CD4-positive, alpha-beta T cell treated with Interleukin-6 at 100 ng/mL for 8 hours (primary cell): Measurements from ENCODE around the gene GPC6.
"Not testable (repeated sequence)": the region's sequence is repeated elsewhere in the genome, so short reads cannot be mapped to it uniquely, and the experiment has no call there.

Experiments
- DNase-seq: peaks from one replicate; pipeline ENCODE4 v3.0.0-alpha.2; 2020; ENCODE audit warnings: mixed read lengths, low spot score

GPC6 gene

GRCh38 chr13:94209913-94210312, 983.3 kb downstream of the GPC6 start:
- DNase-seq = not testable (repeated sequence)

- no peak for DNase-seq
These were observed 984.2 kb downstream of the GPC6 start for GRCh38 chr13:94210816-94211215.

GRCh38 chr13:94212196-94212595, 985.6 kb downstream of the GPC6 start:
- no peak for DNase-seq

DNA sequence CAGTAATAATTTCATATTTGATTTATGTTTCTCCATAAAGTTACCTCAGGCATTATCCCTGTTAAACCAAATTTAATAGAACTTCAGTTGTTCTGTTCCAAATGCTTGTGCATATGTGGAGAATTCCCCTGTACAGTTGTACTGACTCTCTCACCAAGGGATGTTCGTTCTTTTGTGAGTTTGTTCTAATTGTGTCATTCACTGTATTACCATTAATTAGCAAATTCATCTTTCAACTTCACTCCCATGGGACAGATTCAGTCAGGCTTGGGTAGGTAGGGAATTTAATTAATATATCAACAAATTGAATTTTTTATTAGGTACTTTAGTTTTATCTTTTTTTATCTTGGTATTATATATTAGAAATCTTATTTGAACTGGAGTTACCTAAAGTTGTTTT, 987.5 kb downstream of the GPC6 start:
- no peak for DNase-seq

DNA sequence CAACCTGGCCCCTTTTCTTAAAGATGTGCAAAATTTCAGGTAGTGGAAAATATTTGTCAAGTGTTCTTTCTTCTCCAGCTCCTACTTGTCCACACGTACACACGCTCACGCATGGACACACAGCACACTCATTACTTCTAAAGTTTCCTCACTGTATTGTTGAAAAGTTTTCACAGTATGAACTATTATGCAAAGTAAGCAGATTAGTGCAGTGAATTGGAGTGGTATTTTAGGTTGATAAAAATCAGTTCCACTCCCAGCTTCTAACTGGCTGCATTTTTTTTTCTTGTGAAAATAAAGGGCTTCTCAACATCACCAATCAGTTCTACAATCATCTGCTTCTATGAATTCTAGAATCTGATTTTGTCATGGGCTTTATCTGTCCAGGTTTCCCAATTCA, 988.4 kb downstream of the GPC6 start:
- DNase-seq = no peak

DNA sequence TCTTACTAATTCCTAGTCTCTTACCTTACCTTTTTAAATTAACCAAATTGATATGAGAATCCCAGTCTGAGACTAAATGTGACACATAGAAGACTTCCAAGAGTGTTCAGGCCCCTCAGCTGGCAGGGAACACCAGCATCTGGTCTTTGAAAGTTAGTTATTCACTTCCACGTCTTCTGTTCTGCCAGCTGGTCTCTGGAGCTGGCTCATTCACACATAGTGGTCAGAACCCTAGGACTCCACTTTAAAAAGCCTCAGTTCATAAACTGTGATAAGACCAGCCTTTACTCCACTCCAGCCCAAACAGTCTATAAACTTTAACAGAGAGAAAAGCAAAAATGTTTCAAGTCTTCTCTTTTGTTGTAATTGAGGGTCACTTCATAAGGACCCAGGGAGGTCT, 989.9 kb downstream of the GPC6 start:
- no peak for DNase-seq

- no peak for DNase-seq
These were observed 990.8 kb downstream of the GPC6 start for GRCh38 chr13:94217370-94217769.

- no peak for DNase-seq
These were observed 991.9 kb downstream of the GPC6 start for GRCh38 chr13:94218537-94218936.

- DNase-seq = no peak
These were observed 992.3 kb downstream of the GPC6 start for GRCh38 chr13:94218951-94219350.

DNA sequence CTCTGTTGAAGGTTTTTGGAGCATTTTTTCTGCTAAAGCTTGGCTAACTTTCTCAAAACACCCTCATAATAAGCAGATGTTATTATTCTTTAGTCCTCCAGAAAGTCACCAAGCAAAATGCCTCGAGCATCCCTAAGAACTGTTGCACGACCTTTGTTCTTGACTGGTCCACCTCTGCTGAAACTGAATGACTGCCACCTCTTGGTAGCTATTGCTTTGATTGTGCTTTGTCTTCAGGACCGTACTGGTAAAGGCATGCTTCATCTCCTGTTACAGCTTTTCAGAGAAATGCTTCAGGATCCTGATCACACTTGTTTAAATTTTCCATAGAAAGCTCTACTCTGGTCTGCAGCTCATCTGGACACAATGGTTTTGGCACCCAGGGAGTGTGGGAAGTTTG, 998.1 kb downstream of the GPC6 start:
- no peak for DNase-seq

- no peak for DNase-seq
These were observed 1000.8 kb downstream of the GPC6 start for GRCh38 chr13:94227255-94227879.

- no peak for DNase-seq
These were observed 1002.2 kb downstream of the GPC6 start for GRCh38 chr13:94228763-94229162.

DNA sequence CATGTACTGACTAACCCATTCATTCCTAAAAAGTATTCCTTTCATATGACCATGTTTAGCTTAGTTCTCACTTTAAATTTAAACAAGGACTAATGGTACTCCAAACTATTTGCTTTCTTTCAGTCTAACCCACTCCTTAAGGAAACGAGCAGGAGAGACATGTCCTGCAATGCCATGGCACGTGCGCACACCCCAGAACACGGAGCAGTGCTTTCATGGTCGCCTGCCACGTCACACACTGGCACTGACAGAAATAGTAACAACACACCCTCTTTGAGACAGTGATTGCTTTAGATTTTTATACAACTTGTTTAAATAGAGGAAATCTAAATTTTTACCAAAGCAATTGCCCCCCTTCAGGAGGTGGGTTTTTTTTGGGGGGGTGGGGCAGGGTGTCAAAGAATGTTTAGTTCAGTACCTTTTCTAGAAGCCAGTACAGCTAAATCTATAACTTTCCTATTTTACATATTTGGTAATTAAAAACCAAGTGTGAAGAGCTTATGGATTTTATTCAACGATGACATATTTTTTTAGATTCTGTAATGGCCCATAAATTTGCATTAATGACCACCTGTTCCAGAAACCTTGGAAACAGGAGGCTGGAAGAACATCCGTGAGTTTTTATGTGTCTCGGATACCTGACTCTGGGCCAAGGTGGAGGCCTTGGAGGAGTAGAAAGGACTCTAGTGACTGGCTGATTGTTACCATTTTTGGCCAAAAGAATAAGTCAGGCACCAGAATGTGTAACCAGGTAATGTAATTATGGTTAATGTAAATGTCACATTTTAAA, 1005.7 kb downstream of the GPC6 start:
- DNase-seq = no peak

DNA sequence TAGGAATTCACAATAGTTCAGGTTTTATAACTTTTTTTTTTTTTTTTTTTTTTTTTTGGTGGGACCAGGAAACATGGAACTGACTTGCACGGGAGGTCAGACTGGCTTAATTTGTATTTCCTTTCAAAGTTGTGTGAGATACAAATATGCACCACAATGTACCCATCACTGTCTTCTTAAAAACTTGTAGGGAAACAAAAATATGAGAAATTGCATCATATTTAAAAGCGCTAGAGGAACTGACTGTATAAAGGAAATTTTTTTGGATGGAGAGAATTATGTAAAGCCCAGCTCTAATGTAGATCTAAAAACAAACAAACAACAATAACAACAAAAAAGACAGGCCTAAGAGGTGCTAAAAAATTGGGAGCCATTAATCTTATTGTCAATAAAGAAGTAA, 1006.3 kb downstream of the GPC6 start:
- DNase-seq = no peak

DNA sequence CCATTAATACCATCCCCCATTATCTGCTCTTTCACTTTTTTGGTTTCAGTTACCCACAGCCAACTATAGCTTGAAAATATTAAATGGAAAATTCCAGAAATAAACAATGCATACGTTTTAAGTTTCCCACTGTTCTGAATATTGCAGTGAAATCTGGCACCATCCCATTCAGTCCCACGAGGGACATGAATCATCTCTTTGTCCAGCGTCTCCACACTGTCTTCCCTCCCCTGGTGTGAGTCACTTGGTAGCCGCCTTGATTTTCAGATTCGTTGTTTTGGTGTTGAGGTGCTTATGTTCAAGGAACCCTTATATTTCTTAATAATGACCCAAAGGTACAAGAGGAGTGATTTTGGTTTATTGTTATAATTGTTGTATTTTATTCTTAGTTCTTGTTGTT, 1006.8 kb downstream of the GPC6 start:
- DNase-seq = no peak

- no peak for DNase-seq
These were observed 1007.2 kb downstream of the GPC6 start for GRCh38 chr13:94233837-94234236.

DNA sequence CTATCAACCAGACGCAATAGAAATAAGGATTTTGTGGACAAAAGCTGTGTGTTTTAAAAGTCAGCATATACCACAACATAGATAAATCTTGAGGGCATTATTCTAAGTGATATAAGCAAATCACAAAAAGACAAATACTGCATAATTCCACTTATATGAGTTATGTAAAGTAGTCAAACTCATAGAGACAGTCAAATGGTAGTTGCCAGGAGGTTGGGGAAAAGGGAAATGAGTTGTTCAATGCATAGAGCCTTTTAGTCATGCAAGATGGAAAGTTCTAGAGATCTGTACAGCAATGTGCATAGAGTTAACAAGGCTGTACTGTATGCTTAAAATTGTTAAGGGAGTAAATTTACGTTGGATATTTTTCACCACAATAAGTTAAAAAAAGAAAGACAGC, 1008.1 kb downstream of the GPC6 start:
- no peak for DNase-seq

DNA sequence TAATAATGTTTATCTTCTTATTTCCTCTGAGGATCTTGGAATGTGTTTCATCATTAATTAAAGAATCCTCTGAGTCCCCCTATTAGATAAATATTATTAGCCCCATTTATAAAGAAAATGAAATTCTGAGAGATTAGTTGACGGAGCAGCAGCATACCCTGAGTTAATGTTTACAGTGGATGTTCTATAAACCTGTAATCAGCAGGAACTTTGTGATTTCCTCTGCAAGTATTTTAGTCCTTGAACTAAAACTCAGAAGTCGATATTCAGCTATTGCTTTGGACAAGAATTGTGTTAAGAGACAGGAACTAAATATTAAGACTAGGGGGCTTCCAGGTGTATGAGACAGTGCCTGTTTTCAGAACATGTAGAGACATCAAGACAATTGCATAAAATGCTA, 1009.5 kb downstream of the GPC6 start:
- DNase-seq = no peak

GRCh38 chr13:94236872-94237271, 1010.3 kb downstream of the GPC6 start:
- DNase-seq = peak; percentile 2

- peak; percentile 12 for DNase-seq
These were observed 1012.5 kb downstream of the GPC6 start for GRCh38 chr13:94239135-94239534.

GRCh38 chr13:94242554-94242953, 1015.9 kb downstream of the GPC6 start:
- no peak for DNase-seq

DNA sequence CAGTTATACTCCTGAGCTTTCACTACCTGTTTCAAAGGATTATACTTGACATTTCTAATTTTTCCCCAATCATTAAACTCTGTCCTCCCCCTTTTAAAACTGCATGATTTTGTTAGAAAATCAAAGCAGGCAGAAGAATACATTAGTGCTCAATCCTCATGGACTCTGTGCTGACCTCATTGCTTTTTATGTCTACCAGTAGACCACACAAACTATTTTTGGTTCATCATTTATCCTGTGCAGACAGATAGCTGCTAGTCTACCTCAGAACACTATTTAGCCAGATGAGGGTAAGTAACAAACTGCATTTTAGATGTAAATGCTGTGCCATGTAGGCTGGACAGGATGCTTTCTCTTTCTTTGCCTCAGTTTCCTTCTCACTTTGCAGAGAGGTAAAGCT, 1016.9 kb downstream of the GPC6 start:
- no peak for DNase-seq

GRCh38 chr13:94246495-94246894, 1019.9 kb downstream of the GPC6 start:
- DNase-seq = no peak

GRCh38 chr13:94247890-94248289, 1021.3 kb downstream of the GPC6 start:
- no peak for DNase-seq
